AG04449 (cell line): ENCODE results near the gene DOHH.

Experiments used
- CTCF ChIA-PET: fragments of 350-600 bp; formaldehyde crosslinking; extraction: SDS; loops from one replicate; lab custom pipeline; 2021; ENCODE audit warnings: antibody characterized with exemption; lab: Yijun Ruan, JAX
- POLR2A ChIA-PET: fragments of 400-600, 350-600 bp; formaldehyde crosslinking; extraction: SDS; loops from one replicate; lab custom pipeline; 2020; ENCODE audit warnings: antibody characterized with exemption, inconsistent platforms; lab: Yijun Ruan, JAX
- DNase-seq: peaks from one replicate; pipeline ENCODE4 v3.0.0-alpha.2; 2010; ENCODE audit warnings: low read depth, low spot score
- H3K4me3 ChIP-seq: 2 replicates; pipeline ENCODE4 v1.5.1; 2011; ENCODE audit warnings: low read depth, mild to moderate bottlenecking, control low read depth, low read length
- CTCF ChIP-seq: IDR thresholded peaks from one replicate; pipeline ENCODE4 v1.5.1; 2011; ENCODE audit warnings: mild to moderate bottlenecking, moderate library complexity, low read length, control low read depth, inconsistent platforms; ENCODE audit not compliant: insufficient read depth; ENCODE audit errors: missing control alignments

The DOHH gene

DNA sequence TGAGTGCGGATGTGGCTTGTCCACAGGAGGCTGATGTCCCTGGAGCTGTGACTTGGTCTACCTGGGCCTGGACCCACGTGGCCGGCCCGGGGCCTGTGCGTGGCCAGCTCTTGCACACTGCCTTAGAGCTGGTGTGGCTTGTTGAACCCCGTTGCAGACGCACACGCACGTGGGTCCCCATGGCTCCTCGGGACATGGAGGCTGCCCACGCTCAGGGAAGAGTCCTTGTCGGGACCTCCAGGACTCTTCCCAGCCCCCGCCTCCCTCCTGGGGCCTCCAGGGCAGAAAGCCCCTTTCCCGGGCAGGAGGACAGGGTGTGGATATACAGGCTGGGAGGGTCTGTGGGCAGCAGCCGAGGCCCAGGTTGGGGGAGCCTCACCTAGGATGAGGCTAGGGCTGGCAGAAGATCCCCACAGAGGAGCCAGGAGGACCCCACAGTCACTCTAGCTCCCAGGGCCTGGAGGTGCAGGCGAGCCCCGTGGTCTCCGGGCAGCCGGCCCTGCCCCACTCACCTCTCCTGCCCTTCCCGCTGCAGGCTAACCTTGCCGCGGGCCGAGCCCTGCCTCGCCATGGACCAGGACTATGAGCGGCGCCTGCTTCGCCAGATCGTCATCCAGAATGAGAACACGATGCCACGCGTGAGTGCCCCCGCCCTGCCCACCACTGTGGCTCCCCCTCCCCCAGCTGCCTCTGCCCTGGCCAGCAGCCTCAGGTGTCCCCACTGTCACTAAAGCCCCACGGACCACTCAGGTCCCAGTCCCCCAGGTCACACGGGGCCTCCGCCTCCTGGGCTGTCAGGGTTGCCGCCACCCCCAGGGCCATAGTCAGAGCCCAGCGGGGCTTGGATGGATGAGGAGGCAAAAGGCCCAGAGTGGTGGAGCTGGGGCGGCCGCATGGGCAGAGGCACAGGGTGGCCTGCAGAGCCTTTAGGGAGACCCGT, 22.2 kb upstream of the DOHH start:
- TF ChIP-seq CTCF, result no peak
- no peak overlapping the region for H3K4me3 ChIP-seq
- CTCF ChIA-PET, result interaction anchor here (0.6 to 3.0 kb wide), 2 partner anchors 22 to 25 kb away, joined by 3 to 7 read pairs; no protein-coding TSS in a partner anchor
- POLR2A ChIA-PET, result no interaction called here
- no peak for DNase-seq

DNA sequence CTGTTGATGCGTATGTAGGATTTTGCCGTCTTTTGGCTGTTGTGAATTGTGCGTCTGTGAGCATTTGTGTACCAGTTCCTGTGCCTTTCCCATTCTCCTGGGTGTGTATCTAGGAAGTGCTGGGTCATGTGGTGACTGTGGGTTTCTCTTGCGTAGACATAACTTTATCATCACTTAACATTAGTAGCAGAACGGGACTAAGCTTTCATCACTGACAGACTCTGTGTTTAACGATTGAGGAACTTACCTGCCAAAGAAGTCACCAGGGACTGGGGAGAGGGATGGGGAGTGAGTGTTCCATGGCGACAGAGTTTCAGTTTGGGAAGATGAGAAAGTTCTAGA, 20.6 kb upstream of the DOHH start:
- POLR2A ChIA-PET, result no interaction called here
- CTCF ChIA-PET, result interaction anchor here (3.0 kb wide), 1 partner anchor 24 kb away, joined by 7 read pairs; no protein-coding TSS in a partner anchor

GRCh38 chr19:3520166-3521103, 20.0 kb upstream of the DOHH start:
- ChIA-PET CTCF (interaction anchor here (0.6 to 3.0 kb wide), 2 partner anchors 24 to 216 kb away, joined by 3 to 7 read pairs; no protein-coding TSS in a partner anchor), POLR2A (no interaction called here)
- DNase-seq, result no peak
- H3K4me3 ChIP-seq, result no peak overlapping the region
- TF ChIP-seq CTCF, result no peak

More for the DNA sequence above, 20.6 kb upstream of the DOHH start:
- no peak for TF ChIP-seq CTCF
- no peak overlapping the region for H3K4me3 ChIP-seq
- no peak for DNase-seq

DNA sequence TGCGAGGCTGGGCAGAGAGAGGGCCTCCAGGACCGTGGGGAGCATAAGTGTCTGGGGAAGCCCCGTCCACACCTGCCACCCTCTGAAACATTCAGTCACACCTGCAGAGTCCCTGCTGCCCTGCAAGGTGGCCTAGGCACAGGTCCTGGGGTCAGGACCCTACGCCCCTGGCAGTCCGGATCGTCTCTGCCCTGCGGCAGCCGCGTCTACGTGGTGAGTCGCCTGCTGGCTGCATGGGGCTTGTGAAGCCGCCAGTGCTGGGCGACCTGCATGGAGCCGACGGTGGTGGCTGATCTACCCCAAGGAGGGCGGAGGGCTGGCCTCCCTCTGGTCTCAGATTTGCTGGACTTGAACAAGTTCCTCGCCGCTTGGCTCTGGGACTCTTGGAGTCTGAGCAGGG, 18.7 kb upstream of the DOHH start:
- POLR2A ChIA-PET, result interaction anchor here (0.5 kb wide), 1 partner anchor 38 kb away, joined by 3 read pairs; no protein-coding TSS in a partner anchor
- DNase-seq, result no peak

GRCh38 chr19:3518659-3519058, 18.2 kb upstream of the DOHH start:
- ChIA-PET CTCF (interaction anchor here (1.1 kb wide), 1 partner anchor 214 kb away, joined by 3 read pairs; no protein-coding TSS in a partner anchor), POLR2A (no interaction called here)
- DNase-seq, result no peak
- no peak overlapping the region for H3K4me3 ChIP-seq
- no peak for TF ChIP-seq CTCF

More for the DNA sequence above, 18.7 kb upstream of the DOHH start:
- no peak for TF ChIP-seq CTCF
- no peak overlapping the region for H3K4me3 ChIP-seq
- CTCF ChIA-PET, result interaction anchor here (3.0 kb wide), 1 partner anchor 26 kb away, joined by 7 read pairs; no protein-coding TSS in a partner anchor
